Activated CD4-positive, CD25-positive, alpha-beta regulatory T cell treated with anti-CD3 and anti-CD28 coated beads, Interleukin-2, amount 50 U/mL, for 24 hours (primary cell): ENCODE measurements around the gene TNKS2.
"Not testable (repeated sequence)": the region's sequence is repeated elsewhere in the genome, so short reads cannot be mapped to it uniquely, and the experiment has no call there.

Experiments
- ATAC-seq, 2 donors: fragments of 150-1000 bp; cut with Tn5 transposase; one replicate each; pipeline ENCODE4 v1.10.0; 2021; ENCODE audit warnings: mild to moderate bottlenecking in 1 of 2, moderate library complexity in 1 of 2

The TNKS2 gene

GRCh38 chr10:91879515-91880170 is 81.4 kb downstream of the TNKS2 start:
- ATAC-seq = no peak

- ATAC-seq = no peak
Observed at GRCh38 chr10:91880310-91880709, 82.1 kb downstream of the TNKS2 start.

- no peak for ATAC-seq
Observed at GRCh38 chr10:91883549-91884444, 85.6 kb downstream of the TNKS2 start.

GRCh38 chr10:91884536-91884935 is 86.3 kb downstream of the TNKS2 start:
- no peak for ATAC-seq

GRCh38 chr10:91885362-91886079 is 87.3 kb downstream of the TNKS2 start:
- ATAC-seq = no peak

GRCh38 chr10:91886954-91887271 is 88.7 kb downstream of the TNKS2 start:
- ATAC-seq = no peak

GRCh38 chr10:91887272-91888076 is 89.2 kb downstream of the TNKS2 start:
- ATAC-seq = peak; percentile 57 to 60

- ATAC-seq = no peak
Observed at GRCh38 chr10:91891125-91892001, 93.1 kb downstream of the TNKS2 start.

GRCh38 chr10:91893051-91893450 is 94.8 kb downstream of the TNKS2 start:
- no peak for ATAC-seq

GRCh38 chr10:91894261-91894685 is 96.0 kb downstream of the TNKS2 start:
- not testable (repeated sequence) for ATAC-seq

GRCh38 chr10:91896212-91896756 is 98.1 kb downstream of the TNKS2 start:
- ATAC-seq = no peak

GRCh38 chr10:91897421-91897820 is 99.2 kb downstream of the TNKS2 start:
- no peak for ATAC-seq

GRCh38 chr10:91901784-91902677 is 103.8 kb downstream of the TNKS2 start:
- ATAC-seq = peak; percentile 99 to 100

- ATAC-seq = no peak
Observed at GRCh38 chr10:91907033-91907594, 108.9 kb downstream of the TNKS2 start.

GRCh38 chr10:91907914-91908336 is 109.7 kb downstream of the TNKS2 start:
- no peak for ATAC-seq

- peak; percentile 90 to 92 for ATAC-seq
Observed at GRCh38 chr10:91908337-91909116, 110.3 kb downstream of the TNKS2 start.

- ATAC-seq = peak in 1 of 2 donors; percentile 10
Observed at GRCh38 chr10:91909117-91909677, 111.0 kb downstream of the TNKS2 start, which contains the start of gene FGFBP3. FGFBP3 (minus strand) TSS chr10:91909486; CDS start chr10:91908969, 517 bp downstream.

GRCh38 chr10:91910467-91910866 is 112.2 kb downstream of the TNKS2 start:
- no peak for ATAC-seq
